CD14-positive monocyte (primary cell): ENCODE measurements around the gene KIFC3. TPM values are rescaled to one million over a fixed set of nuclear protein-coding genes. Genes with fewer than 3 reads are reported as not detected.
"Not testable (repeated sequence)": the region's sequence is repeated elsewhere in the genome, so short reads cannot be mapped to it uniquely, and the experiment has no call there.

Experiments
- DNase-seq, 3 donors: peaks; one replicate each; pipeline ENCODE4 v3.0.0-alpha.2; 2011 to 2022
- H2AFZ ChIP-seq: 2 replicates; pipeline ENCODE4 v1.6.0; 2012; ENCODE audit warnings: mild to moderate bottlenecking, low read depth, low read length, inconsistent platforms; ENCODE audit not compliant: insufficient read depth, poor library complexity, severe bottlenecking
- H3K27ac ChIP-seq, 2 donors: 1 replicate in 1 of 2; 2 replicates in 1 of 2; pipeline ENCODE4 v1.5.1; 2012 to 2013; ENCODE audit warnings: low read length in 2 of 2, control low read depth in 1 of 2, inconsistent platforms in 1 of 2, low read depth in 1 of 2, mild to moderate bottlenecking in 1 of 2
- H3K27me3 ChIP-seq, 2 donors: one replicate each; pipeline versions ENCODE4 v1.6.0 to v1.6.1; 2011 to 2013; ENCODE audit warnings: low read length in 2 of 2; ENCODE audit not compliant: control insufficient read depth in 2 of 2, insufficient read depth in 2 of 2
- H3K36me3 ChIP-seq, 2 donors: replicated peaks in 1 of 2; 1 replicate in 1 of 2; 2 replicates in 1 of 2; pipeline versions ENCODE4 v1.5.1 to v1.6.1; 2012 to 2013; ENCODE audit warnings: low read length in 2 of 2, control low read depth in 1 of 2, inconsistent platforms in 1 of 2, mild to moderate bottlenecking in 1 of 2; ENCODE audit not compliant: insufficient read depth in 2 of 2, control insufficient read depth in 1 of 2
- H3K4me1 ChIP-seq, 2 donors: 1 replicate in 1 of 2; 2 replicates in 1 of 2; pipeline versions ENCODE4 v1.5.1 to v1.6.1; 2012 to 2013; ENCODE audit warnings: low read length in 2 of 2, control low read depth in 1 of 2, inconsistent platforms in 1 of 2, mild to moderate bottlenecking in 1 of 2, moderate library complexity in 1 of 2; ENCODE audit not compliant: insufficient read depth in 2 of 2, control insufficient read depth in 1 of 2
- H3K4me2 ChIP-seq: replicated peaks from 2 replicates; pipeline ENCODE3; 2012; ENCODE audit warnings: low read length, moderate library complexity, mild to moderate bottlenecking; ENCODE audit not compliant: poor library complexity, severe bottlenecking; ENCODE audit errors: extremely low read depth
- H3K4me3 ChIP-seq, 3 experiments: fragments of 200-600 bp in 1 of 3; sonication (generic) in 1 of 3; replicated peaks in 1 of 3; 1 replicate in 2 of 3; 2 replicates in 1 of 3; pipeline ENCODE4 v1.5.1; 2011 to 2013; ENCODE audit warnings: low read length in 3 of 3, mild to moderate bottlenecking in 3 of 3, control low read depth in 2 of 3, low read depth in 2 of 3, inconsistent platforms in 1 of 3, moderate library complexity in 1 of 3
- H3K79me2 ChIP-seq: 2 replicates; pipeline ENCODE4 v1.6.0; 2012; ENCODE audit warnings: mild to moderate bottlenecking, control low read depth, inconsistent platforms, low read length, moderate library complexity; ENCODE audit not compliant: insufficient read depth
- H3K9ac ChIP-seq: 2 replicates; pipeline ENCODE4 v1.6.0; 2017; ENCODE audit warnings: low read length, mild to moderate bottlenecking; ENCODE audit not compliant: insufficient read depth, poor library complexity, severe bottlenecking
- H3K9me3 ChIP-seq, 2 donors: replicated peaks in 1 of 2; 1 replicate in 1 of 2; 2 replicates in 1 of 2; pipeline versions ENCODE4 v1.5.1 to v1.6.1; 2012 to 2013; ENCODE audit warnings: low read length in 2 of 2, control low read depth in 1 of 2; ENCODE audit not compliant: control insufficient read depth in 1 of 2, insufficient read depth in 1 of 2
- H4K20me1 ChIP-seq: 2 replicates; pipeline ENCODE4 v1.6.0; 2012; ENCODE audit warnings: mild to moderate bottlenecking, low read length, control low read depth, moderate library complexity; ENCODE audit not compliant: insufficient read depth
- H3K27ac Mint-ChIP-seq, 7 donors: one replicate each; pipeline ENCODE4 v1.8.0; 2020; ENCODE audit warnings: mild to moderate bottlenecking in 7 of 7, mixed read lengths in 7 of 7, moderate library complexity in 6 of 7, inconsistent platforms in 2 of 7
- H3K27me3 Mint-ChIP-seq, 3 donors: one replicate each; pipeline ENCODE4 v1.8.0; 2021 to 2022; ENCODE audit warnings: low read depth in 3 of 3, mild to moderate bottlenecking in 3 of 3, mixed read lengths in 3 of 3, moderate library complexity in 3 of 3, inconsistent platforms in 1 of 3
- H3K36me3 Mint-ChIP-seq, 2 donors: one replicate each; pipeline ENCODE4 v1.8.0; 2020; ENCODE audit warnings: mixed read lengths in 2 of 2, inconsistent platforms in 1 of 2, mild to moderate bottlenecking in 1 of 2
- H3K4me1 Mint-ChIP-seq: one replicate; pipeline ENCODE4 v1.8.0; 2020; ENCODE audit warnings: mild to moderate bottlenecking, mixed read lengths
- H3K4me3 Mint-ChIP-seq, 2 donors: one replicate each; pipeline ENCODE4 v1.8.0; 2020; ENCODE audit warnings: mild to moderate bottlenecking in 2 of 2, mixed read lengths in 2 of 2, moderate library complexity in 1 of 2
- H3K9me3 Mint-ChIP-seq, 7 donors: one replicate each; pipeline ENCODE4 v1.8.0; 2020 to 2022; ENCODE audit warnings: mixed read lengths in 7 of 7, mild to moderate bottlenecking in 6 of 7, moderate library complexity in 6 of 7, inconsistent platforms in 2 of 7
- WGBS: methylation state at CpG from one replicate; pipeline ENCODE4 v1.1.5; 2013; ENCODE audit warnings: missing lambda C conversion rate; ENCODE audit not compliant: insufficient coverage; 5-methylcytosine and 5-hydroxymethylcytosine counted together
- intact Hi-C, 2 donors: fragments of 100-400 bp; cut with micrococcal nuclease; formaldehyde crosslinking; loops; one replicate each; pipeline versions ENCODE4 v1.15.0 to v1.15.1; 2023
- polyA plus RNA-seq, 3 donors: library from polyadenylated mRNA; depleted of rRNA in 1 of 3; unstranded in 2 of 3; stranded (reverse) in 1 of 3; fragments of 300-500 nt in 2 of 3; fragments of >200 nt in 1 of 3; fragmentation: Illumina TruSeq in 2 of 3; gene quantifications; 1 replicate in 2 of 3; 2 replicates in 1 of 3; pipeline ENCODE4 v1.2.3, GENCODE V29; 2012 to 2021
- TF ChIP-seq, protein P1 (sequence below): fragments of 200-600 bp; IDR thresholded peaks from one replicate; pipeline ENCODE4 v1.8.0; 2022; ENCODE audit warnings: antibody characterized with exemption, mild to moderate bottlenecking

The KIFC3 gene
- polyA plus RNA-seq, 3 donors, result 0.24 to 1.7 TPM; not detected in 1

DNA sequence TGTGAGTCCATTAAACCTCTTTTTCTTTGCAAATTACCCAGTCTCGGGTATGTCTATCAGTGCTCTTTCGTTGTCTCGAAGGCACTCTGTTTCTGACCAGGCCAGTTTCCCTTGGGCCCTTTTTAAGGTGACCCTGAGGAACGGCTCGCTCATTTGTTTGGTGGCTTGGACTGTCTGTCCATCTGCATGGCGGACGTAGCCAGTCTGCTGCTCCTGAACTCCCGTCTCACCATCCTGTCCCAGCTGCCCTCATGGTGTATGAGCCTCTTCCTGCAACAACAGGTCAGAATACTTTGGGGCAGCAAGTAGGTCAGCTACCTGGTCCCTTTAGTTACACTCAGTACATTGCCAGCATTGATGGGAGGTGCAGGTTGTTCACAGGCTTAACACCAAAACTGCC is 88.7 kb downstream of the KIFC3 start:
- Mint-ChIP-seq H3K27ac (no peak overlapping the region), H3K27me3 (peaks cover 0 to 3% (median 1%) of the 10 kb centered on the region in 3 donors), H3K9me3 (peaks cover 0 to 3% (median 0%) of the 10 kb centered on the region in 7 donors), H3K36me3 (no peaks in the 10 kb centered on the region), H3K4me1 (no peaks in the 10 kb centered on the region), H3K4me3 (no peak overlapping the region)
- no peaks in the 10 kb centered on the region for H3K4me1 ChIP-seq
- H3K9me3 ChIP-seq, result no peaks in the 10 kb centered on the region
- H3K4me3 ChIP-seq, result no peak overlapping the region
- DNase-seq, result no peak
- intact Hi-C loops, result loop anchor here in 1 of 2 donors (5.0 kb wide), 1 partner anchor 121 kb away; no protein-coding TSS in a partner anchor
- H2AFZ ChIP-seq, result no peak overlapping the region
- WGBS, result 96% methylated on average over 8 of the region's 8 CpGs
- TF ChIP-seq, protein P1, sequence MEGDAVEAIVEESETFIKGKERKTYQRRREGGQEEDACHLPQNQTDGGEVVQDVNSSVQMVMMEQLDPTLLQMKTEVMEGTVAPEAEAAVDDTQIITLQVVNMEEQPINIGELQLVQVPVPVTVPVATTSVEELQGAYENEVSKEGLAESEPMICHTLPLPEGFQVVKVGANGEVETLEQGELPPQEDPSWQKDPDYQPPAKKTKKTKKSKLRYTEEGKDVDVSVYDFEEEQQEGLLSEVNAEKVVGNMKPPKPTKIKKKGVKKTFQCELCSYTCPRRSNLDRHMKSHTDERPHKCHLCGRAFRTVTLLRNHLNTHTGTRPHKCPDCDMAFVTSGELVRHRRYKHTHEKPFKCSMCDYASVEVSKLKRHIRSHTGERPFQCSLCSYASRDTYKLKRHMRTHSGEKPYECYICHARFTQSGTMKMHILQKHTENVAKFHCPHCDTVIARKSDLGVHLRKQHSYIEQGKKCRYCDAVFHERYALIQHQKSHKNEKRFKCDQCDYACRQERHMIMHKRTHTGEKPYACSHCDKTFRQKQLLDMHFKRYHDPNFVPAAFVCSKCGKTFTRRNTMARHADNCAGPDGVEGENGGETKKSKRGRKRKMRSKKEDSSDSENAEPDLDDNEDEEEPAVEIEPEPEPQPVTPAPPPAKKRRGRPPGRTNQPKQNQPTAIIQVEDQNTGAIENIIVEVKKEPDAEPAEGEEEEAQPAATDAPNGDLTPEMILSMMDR, result no peak
- no peak overlapping the region for H3K27ac ChIP-seq
- H4K20me1 ChIP-seq, result no peaks in the 10 kb centered on the region
- H3K27me3 ChIP-seq, result no peaks in the 10 kb centered on the region
- no peak overlapping the region for H3K9ac ChIP-seq
- H3K79me2 ChIP-seq, result no peaks in the 10 kb centered on the region
- no peak overlapping the region for H3K4me2 ChIP-seq
- H3K36me3 ChIP-seq, result no peaks in the 10 kb centered on the region

DNA sequence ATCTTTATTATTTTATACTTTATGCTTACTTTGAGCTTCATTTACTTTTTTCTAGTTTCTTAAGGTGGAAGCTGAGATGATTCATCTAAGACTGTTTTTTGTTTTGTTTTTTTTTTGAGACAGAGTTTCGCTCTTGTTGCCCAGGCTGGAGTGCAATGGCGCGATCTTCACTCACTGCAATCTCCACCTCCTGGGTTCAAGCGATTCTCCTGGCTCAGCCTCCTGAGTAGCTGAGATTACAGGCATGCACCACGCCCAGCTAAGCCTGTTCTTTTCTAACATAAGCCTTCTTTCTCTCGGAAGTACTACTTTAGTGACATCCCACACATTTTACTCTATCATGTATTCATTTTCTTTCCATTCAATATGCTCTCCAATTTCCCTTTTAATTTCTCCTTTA is 89.7 kb downstream of the KIFC3 start:
- H3K4me1 ChIP-seq, H3K4me2 ChIP-seq, H3K4me1 Mint-ChIP-seq, H3K27me3 Mint-ChIP-seq, H3K79me2 ChIP-seq, H3K4me3 ChIP-seq, H4K20me1 ChIP-seq, H3K27ac Mint-ChIP-seq, H3K9me3 ChIP-seq, H3K27me3 ChIP-seq, H3K9ac ChIP-seq, H3K9me3 Mint-ChIP-seq, H3K27ac ChIP-seq, H3K36me3 ChIP-seq, H3K4me3 Mint-ChIP-seq, DNase-seq, H3K36me3 Mint-ChIP-seq, H2AFZ ChIP-seq: not testable (repeated sequence)
- WGBS, result 40% methylated on average over 1 of the region's 6 CpGs
- intact Hi-C loops, result loop anchor here in 1 of 2 donors (5.0 kb wide), 1 partner anchor 120 kb away; no protein-coding TSS in a partner anchor
